Endothelial cell (in vitro differentiated cells): Measurements from ENCODE around the gene PPRC1. TPM values are rescaled to one million over a fixed set of nuclear protein-coding genes. Genes with fewer than 3 reads are reported as not detected.

Experiments
- DNase-seq: peaks from one replicate; pipeline ENCODE4 v3.0.0; 2021; ENCODE audit warnings: low spot score
- H3K27ac Mint-ChIP-seq: one replicate; pipeline ENCODE4 v1.8.0; 2021; ENCODE audit warnings: mixed read lengths, inconsistent platforms; ENCODE audit not compliant: unreplicated experiment
- H3K27me3 Mint-ChIP-seq: one replicate; pipeline ENCODE4 v1.8.0; 2021; ENCODE audit warnings: mild to moderate bottlenecking, moderate library complexity, mixed read lengths, inconsistent platforms; ENCODE audit not compliant: unreplicated experiment
- H3K36me3 Mint-ChIP-seq: one replicate; pipeline ENCODE4 v1.8.0; 2021; ENCODE audit warnings: mild to moderate bottlenecking, low read depth, mixed read lengths, inconsistent platforms; ENCODE audit not compliant: unreplicated experiment
- H3K4me1 Mint-ChIP-seq: one replicate; pipeline ENCODE4 v1.8.0; 2021; ENCODE audit warnings: mild to moderate bottlenecking, mixed read lengths, inconsistent platforms; ENCODE audit not compliant: unreplicated experiment
- H3K4me3 Mint-ChIP-seq: one replicate; pipeline ENCODE4 v1.8.0; 2021; ENCODE audit warnings: mild to moderate bottlenecking, mixed read lengths, inconsistent platforms; ENCODE audit not compliant: unreplicated experiment
- H3K9me3 Mint-ChIP-seq: one replicate; pipeline ENCODE4 v1.8.0; 2021; ENCODE audit warnings: mixed read lengths, inconsistent platforms; ENCODE audit not compliant: unreplicated experiment
- CTCF ChIP-seq: fragments of 200-600 bp; sonication (generic); IDR thresholded peaks from one replicate; pipeline ENCODE4 v1.5.0; 2021; ENCODE audit warnings: antibody characterized with exemption; ENCODE audit not compliant: unreplicated experiment
- total RNA-seq: library from RNA; stranded (reverse); fragmentation: NEBNext Ultra II Directional; extraction: Animal tissue kit (Norgen Biotek cat#: 25700); gene quantifications from one replicate; pipeline ENCODE4 v1.2.1, GENCODE V29; 2021; ENCODE audit not compliant: unreplicated experiment

The PPRC1 gene
- total RNA-seq, 1 donor from 2014 or later, result 29.9 TPM

- peak overlapping the region; percentile 95 for H3K4me3 Mint-ChIP-seq
- H3K9me3 Mint-ChIP-seq, result no peaks in the 10 kb centered on the region
- peak; percentile 42 for DNase-seq
- H3K27me3 Mint-ChIP-seq, result peaks cover 17% of the 10 kb centered on the region
- no peak for TF ChIP-seq CTCF
- H3K27ac Mint-ChIP-seq, result peak overlapping the region; percentile 91
- peaks cover 64% of the 10 kb centered on the region for H3K4me1 Mint-ChIP-seq
- peaks cover 5% of the 10 kb centered on the region for H3K36me3 Mint-ChIP-seq
These were observed 13.3 kb upstream of the PPRC1 start for GRCh38 chr10:102119417-102120141.

GRCh38 chr10:102120142-102120990, 12.5 kb upstream of the PPRC1 start, which contains the start of gene LDB1:
Gene LDB1, minus strand, starts transcription at chr10:102120368. Its CDS starts 258 bp downstream, at chr10:102120110.
- H3K9me3 Mint-ChIP-seq, result no peaks in the 10 kb centered on the region
- peak; percentile 78 for DNase-seq
- H3K4me1 Mint-ChIP-seq, result peaks cover 64% of the 10 kb centered on the region
- H3K27me3 Mint-ChIP-seq, result peaks cover 17% of the 10 kb centered on the region
- H3K27ac Mint-ChIP-seq, result peak within 1 kb of the TSS; percentile 92
- peak within 1 kb of the TSS; percentile 95 for H3K4me3 Mint-ChIP-seq
- H3K36me3 Mint-ChIP-seq, result peaks cover 5% of the 10 kb centered on the region
- no peak for TF ChIP-seq CTCF

GRCh38 chr10:102120991-102121738, 11.7 kb upstream of the PPRC1 start:
- Mint-ChIP-seq H3K4me3 (peak overlapping the region; percentile 91), H3K4me1 (peaks cover 56% of the 10 kb centered on the region), H3K36me3 (no peaks in the 10 kb centered on the region), H3K27ac (peak overlapping the region; percentile 92), H3K9me3 (no peaks in the 10 kb centered on the region), H3K27me3 (peaks cover 14% of the 10 kb centered on the region)
- DNase-seq, result peak; percentile 49
- TF ChIP-seq CTCF, result no peak

- DNase-seq, result peak; percentile 59
These were observed 11.0 kb upstream of the PPRC1 start for GRCh38 chr10:102121739-102122372.

More at GRCh38 chr10:102121739-102122372, 11.0 kb upstream of the PPRC1 start:
- Mint-ChIP-seq H3K27me3 (peaks cover 14% of the 10 kb centered on the region), H3K27ac (peak overlapping the region; percentile 72), H3K4me3 (peak overlapping the region; percentile 91), H3K4me1 (peaks cover 49% of the 10 kb centered on the region), H3K36me3 (no peaks in the 10 kb centered on the region), H3K9me3 (no peaks in the 10 kb centered on the region)
- no peak for TF ChIP-seq CTCF
